Measurements from ENCODE around the gene PLA2G1B.

PLA2G1B gene

DNA sequence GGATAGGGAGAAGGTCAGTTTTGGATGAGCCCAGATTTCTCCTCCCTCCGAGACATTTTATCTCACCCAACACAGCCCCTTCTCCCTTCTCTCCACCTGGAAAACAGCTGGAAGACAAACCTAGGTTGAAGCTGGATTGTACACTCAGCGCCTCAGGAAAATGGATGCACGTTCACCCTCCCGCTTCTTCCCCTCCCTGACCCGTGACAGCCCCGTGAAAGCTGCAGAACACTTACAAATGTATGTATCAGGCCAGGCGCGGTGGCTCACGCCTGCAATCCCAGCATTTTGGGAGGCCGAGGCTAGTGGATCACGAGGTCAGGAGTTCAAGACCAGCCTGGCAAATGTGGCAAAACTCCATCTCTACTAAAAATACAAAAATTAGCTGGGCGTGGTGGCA, 40.1 kb downstream of the PLA2G1B start:
- no peak for DNase-seq (ENCODE audit: low read depth)
- no peak overlapping the region for H3K4me3 ChIP-seq (ENCODE audit: low read depth, low read length)
- TF ChIP-seq, protein P1, sequence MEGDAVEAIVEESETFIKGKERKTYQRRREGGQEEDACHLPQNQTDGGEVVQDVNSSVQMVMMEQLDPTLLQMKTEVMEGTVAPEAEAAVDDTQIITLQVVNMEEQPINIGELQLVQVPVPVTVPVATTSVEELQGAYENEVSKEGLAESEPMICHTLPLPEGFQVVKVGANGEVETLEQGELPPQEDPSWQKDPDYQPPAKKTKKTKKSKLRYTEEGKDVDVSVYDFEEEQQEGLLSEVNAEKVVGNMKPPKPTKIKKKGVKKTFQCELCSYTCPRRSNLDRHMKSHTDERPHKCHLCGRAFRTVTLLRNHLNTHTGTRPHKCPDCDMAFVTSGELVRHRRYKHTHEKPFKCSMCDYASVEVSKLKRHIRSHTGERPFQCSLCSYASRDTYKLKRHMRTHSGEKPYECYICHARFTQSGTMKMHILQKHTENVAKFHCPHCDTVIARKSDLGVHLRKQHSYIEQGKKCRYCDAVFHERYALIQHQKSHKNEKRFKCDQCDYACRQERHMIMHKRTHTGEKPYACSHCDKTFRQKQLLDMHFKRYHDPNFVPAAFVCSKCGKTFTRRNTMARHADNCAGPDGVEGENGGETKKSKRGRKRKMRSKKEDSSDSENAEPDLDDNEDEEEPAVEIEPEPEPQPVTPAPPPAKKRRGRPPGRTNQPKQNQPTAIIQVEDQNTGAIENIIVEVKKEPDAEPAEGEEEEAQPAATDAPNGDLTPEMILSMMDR (IDR thresholded peaks at IDR 0.05; ENCODE audit: low read depth, low read length, missing control alignments), result no peak

DNA sequence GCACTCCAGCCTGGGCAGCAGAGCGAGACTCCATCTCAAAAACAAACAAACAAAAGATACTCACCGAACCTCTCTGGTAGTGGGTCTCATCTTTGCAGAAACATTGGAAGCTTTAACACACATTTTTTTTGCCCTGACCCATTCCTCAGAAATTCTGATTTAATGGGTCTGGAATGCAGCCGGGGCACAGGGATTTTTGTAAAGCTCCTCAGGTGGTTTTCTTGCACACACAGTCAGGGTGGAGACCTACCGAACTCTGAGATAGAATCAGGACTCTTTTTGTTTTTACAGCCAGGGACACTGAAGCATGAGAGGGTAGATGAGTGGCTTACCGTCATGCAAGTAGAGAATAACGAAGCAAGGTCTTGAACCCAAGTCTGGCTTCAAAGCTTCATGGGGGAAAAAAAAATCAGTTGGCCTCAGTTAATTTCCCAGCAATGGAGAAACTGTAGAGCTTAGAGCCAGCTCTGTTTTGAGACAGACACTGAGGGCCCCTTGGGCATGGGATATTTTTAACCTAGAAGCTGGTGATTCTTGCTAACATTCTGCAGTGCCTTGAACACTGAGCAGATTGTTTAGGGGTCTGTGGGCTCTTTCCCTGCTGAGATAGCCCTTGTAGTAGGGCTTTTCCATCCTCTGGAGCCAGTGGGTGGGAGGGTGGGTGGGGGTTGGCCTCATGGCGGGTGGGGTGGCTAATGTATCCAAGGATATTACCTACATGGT, 40.6 kb downstream of the PLA2G1B start:
- TF ChIP-seq, protein P1 (IDR thresholded peaks at IDR 0.05; ENCODE audit: low read depth, low read length, missing control alignments), result no peak
- no peak overlapping the region for H3K4me3 ChIP-seq (ENCODE audit: low read depth, low read length)
- DNase-seq (ENCODE audit: low read depth), result no peak

DNA sequence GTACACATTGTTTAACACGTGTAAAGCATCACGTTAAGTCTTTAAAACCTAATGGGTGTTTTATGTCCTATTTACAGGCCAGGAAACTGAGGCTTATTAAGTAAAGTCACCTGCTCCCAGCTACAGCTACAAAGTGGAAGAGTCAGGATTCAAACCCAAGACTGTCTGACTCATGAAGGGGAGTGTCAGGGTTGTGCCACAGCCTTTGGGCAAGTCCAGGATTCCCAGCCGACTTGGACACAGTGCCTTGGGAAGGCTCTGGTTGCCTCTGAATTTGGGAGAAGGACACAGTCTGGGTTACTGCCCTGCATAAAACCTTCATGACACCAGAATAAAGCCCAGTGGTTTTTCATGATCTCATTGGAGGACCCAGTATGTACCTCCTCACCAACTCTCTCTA, 43.2 kb downstream of the PLA2G1B start:
- H3K4me3 ChIP-seq (ENCODE audit: low read depth, low read length), result no peak overlapping the region
- no peak for DNase-seq (ENCODE audit: low read depth)
- TF ChIP-seq, protein P1 (IDR thresholded peaks at IDR 0.05; ENCODE audit: low read depth, low read length, missing control alignments), result no peak

DNA sequence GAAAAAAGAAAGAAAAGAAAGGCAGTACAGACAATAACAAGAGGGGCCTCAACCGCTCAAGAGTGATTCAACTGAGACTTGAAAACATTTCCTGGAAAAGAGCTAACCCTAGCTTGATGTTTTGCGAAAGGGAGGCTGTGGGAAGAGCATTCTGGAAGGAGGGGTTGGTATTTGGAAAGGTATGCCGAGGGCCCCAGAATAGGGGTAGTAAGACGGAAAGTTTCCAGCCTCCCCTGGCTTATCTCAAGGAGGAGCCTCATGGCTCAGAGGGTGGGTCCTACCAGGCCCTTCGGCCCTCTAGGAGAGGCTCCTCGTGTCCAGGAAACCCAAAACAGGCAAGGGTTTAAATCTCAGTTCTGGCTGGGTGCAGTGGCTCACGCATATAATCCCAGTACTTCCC, 44.3 kb downstream of the PLA2G1B start:
- TF ChIP-seq, protein P1 (IDR thresholded peaks at IDR 0.05; ENCODE audit: low read depth, low read length, missing control alignments), result no peak
- no peak for DNase-seq (ENCODE audit: low read depth)
- H3K4me3 ChIP-seq (ENCODE audit: low read depth, low read length), result no peak overlapping the region

DNA sequence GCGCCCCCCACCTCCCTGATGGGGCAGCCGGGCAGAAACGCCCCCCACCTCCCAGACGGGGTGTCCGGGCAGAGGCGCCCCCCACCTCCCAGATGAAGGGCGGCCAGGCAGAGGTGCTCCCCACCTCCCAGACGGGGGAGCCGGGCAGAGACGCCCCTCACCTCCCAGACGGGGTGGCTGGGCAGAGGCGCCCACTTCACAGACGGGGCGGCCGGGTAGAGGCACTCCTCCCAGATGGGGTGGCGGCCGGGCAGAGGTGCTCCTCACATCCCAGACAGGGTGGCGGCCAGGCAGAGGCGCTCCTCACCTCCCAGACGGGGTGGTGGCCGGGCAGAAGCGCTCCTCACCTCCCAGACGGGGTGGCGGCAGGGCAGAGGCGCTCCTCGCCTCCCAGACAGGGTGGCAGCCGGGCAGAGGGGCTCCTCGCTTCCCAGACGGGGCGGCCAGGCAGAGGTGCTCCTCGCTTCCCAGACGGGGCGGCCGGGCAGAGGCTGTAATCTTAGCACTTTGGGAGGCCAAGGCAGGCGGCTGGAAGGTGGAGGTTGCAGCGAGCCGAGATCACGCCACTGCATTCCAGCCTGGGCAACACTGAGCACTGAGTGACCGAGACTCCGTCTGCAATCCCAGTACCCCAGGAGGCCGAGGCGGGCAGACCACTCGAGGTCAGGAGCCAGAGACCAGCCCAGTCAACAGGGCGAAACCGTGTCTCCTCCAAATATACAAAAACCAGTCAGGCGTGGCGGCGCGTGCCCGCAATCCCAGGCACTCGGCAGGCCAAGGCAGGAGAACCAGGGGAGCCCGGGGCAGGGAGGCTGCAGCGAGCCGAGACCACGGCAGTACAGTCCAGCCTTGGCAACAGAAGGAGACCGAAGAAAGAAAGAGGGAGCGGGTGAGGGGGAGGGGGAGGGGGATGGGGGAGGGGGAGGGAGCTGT, 49.2 kb downstream of the PLA2G1B start:
- TF ChIP-seq, protein P1 (IDR thresholded peaks at IDR 0.05; ENCODE audit: low read depth, low read length, missing control alignments), result no peak
- no peak overlapping the region for H3K4me3 ChIP-seq (ENCODE audit: low read depth, low read length)
- DNase-seq (ENCODE audit: low read depth), result no peak

DNA sequence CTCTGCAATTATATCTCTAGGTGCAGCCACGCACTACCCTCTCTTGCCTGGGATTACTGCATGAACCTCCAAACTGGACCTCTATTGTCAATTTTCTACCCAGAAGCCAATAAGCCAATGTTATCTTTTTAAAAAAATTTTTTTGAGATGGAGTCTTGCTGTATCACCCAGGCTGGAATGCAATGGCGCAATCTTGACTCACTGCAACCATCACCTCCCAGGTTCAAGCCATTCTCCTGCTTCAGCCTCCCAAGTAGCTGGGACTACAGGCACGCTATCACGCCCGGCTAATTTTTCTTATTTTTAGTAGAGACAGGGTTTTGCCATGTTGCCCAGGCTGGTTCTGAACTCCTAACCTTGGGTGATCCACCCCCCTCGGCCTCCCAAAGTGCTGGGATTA, 50.8 kb downstream of the PLA2G1B start:
- no peak overlapping the region for H3K4me3 ChIP-seq (ENCODE audit: low read depth, low read length)
- DNase-seq (ENCODE audit: low read depth), result no peak
- TF ChIP-seq, protein P1 (IDR thresholded peaks at IDR 0.05; ENCODE audit: low read depth, low read length, missing control alignments), result no peak
